ENCODE measurements around the gene SCN10A.

The SCN10A gene

DNA sequence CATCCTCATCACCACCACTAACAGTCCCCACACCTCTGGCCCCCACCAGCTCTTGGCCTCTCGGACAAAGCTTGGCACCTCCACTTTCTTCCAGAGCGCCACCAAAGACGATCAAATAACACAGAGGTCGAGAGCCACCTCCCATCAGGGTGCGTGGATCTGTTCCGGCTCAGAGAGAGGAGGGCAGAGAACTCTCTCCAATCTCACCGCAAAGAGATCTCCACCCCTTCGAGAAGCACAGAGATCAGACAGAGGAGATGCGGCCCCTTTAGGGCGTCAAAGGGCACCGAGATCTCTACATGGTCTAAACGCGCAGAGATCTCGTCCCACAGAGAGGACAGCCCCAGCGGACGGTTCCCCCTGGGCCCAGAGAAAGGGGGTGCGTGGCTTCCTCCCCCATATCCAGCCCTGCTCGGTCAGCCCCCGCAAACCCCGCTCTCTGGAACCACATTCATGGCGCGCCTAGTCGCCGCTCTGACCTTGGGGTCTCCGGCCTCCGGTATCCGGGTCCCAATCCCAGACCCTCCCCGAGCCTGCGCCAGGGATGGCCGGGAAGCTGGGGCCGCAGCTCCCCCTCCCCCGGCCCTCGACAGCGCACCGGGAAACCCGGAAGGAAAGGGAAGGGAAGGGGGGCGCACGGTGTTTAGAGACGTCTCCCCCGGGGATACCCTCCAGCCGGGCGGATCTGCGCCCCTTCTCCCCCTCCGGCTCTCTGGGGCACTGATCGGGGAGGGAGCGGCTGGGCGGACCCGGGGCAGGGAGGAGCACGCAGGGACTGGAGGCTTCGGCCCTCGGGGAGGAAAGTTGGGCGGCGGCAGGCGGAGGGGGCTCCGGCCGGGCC is 167.1 kb downstream of the SCN10A start:
- no peak for TF ChIP-seq CTCF (IDR thresholded peaks at IDR 0.05; ENCODE audit: control insufficient read depth, insufficient read depth, low read depth, low read length, missing control alignments)
- H3K4me3 ChIP-seq (ENCODE audit: control insufficient read depth, low read depth, low read length), result peak overlapping the region; percentile 38
- DNase-seq (ENCODE audit: low read depth), result no peak

DNA sequence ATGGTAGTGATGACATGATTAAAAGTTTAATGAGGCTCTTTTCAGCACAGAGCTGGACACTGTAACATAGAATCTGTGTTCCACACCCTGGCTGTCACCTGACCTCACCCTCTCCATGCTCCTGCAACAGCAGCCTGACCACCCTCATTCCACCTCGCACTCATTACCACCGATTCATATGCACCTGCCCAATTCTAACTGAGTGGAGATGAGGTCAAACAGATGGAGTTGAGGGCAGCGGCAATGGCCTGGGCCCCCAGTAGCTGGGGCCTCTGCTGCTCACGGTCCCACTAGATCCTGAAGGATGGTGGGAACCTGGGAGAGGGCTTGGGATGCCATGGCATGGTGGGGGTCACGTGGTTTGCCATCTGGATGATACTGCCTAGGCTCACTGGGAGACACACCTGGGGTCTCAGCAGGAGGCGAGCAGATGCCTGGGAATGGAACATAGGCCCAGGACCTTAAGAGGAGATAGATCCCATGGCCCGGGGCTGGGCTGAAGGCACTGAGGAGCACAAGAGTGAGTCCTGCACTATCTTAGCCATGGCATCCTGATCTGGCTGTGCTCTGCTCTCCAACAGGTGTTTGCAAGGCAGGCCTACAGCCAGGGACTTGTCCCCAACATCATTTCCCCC is 167.9 kb downstream of the SCN10A start:
- DNase-seq (ENCODE audit: low read depth), result no peak
- no peak for TF ChIP-seq CTCF (IDR thresholded peaks at IDR 0.05; ENCODE audit: control insufficient read depth, insufficient read depth, low read depth, low read length, missing control alignments)
- no peak overlapping the region for H3K4me3 ChIP-seq (ENCODE audit: control insufficient read depth, low read depth, low read length)

- no peak overlapping the region for H3K4me3 ChIP-seq (ENCODE audit: control insufficient read depth, low read depth, low read length)
- no peak for TF ChIP-seq CTCF (IDR thresholded peaks at IDR 0.05; ENCODE audit: control insufficient read depth, insufficient read depth, low read depth, low read length, missing control alignments)
- DNase-seq (ENCODE audit: low read depth), result no peak
These were observed 168.6 kb downstream of the SCN10A start for GRCh38 chr3:38647217-38647970.

Measured in AG09309 (cell line).